GM23338 (cell line): Measurements from ENCODE around the gene TRAPPC2. TPM values are rescaled to one million over a fixed set of nuclear protein-coding genes. Genes with fewer than 3 reads are reported as not detected.

Experiments
- ATAC-seq: fragments of 200-7000 bp; cut with Tn5 transposase; 3 replicates; pipeline ENCODE4 v1.9.1; 2020
- DNase-seq: peaks from one replicate; pipeline ENCODE4 v3.0.0-alpha.2; 2015; ENCODE audit warnings: low spot score
- H2AFZ ChIP-seq: fragments of 200-600 bp; sonication (generic); 2 replicates; pipeline ENCODE4 v1.8.0; 2016; ENCODE audit warnings: antibody characterized with exemption, mild to moderate bottlenecking, moderate library complexity
- H3F3A ChIP-seq: fragments of 200-600 bp; sonication (generic); replicated peaks from 2 replicates; pipeline ENCODE4 v1.8.0; 2017; ENCODE audit warnings: antibody characterized with exemption, mixed run types, low read depth
- H3K27ac ChIP-seq: fragments of 200-600 bp; sonication (generic); 2 replicates; pipeline ENCODE4 v1.6.1; 2016; ENCODE audit warnings: low read depth
- H3K27me3 ChIP-seq: fragments of 200-600 bp; sonication (generic); 2 replicates; pipeline ENCODE4 v1.8.0; 2016; ENCODE audit warnings: mild to moderate bottlenecking, mixed run types, moderate library complexity; ENCODE audit not compliant: insufficient read depth
- H3K36me3 ChIP-seq: fragments of 200-600 bp; sonication (generic); 2 replicates; pipeline ENCODE4 v1.8.0; 2016; ENCODE audit warnings: mild to moderate bottlenecking; ENCODE audit not compliant: insufficient read depth
- H3K4me1 ChIP-seq: fragments of 200-600 bp; sonication (generic); 2 replicates; pipeline ENCODE4 v1.8.0; 2016; ENCODE audit warnings: mild to moderate bottlenecking, moderate library complexity; ENCODE audit not compliant: insufficient read depth
- H3K4me2 ChIP-seq: fragments of 200-600 bp; sonication (generic); 2 replicates; pipeline ENCODE4 v1.7.1; 2017; ENCODE audit warnings: mixed run types
- H3K4me3 ChIP-seq: fragments of 200-600 bp; sonication (generic); 2 replicates; pipeline ENCODE4 v1.6.1; 2016; ENCODE audit warnings: mixed run types
- H3K79me2 ChIP-seq: fragments of 200-600 bp; sonication (generic); replicated peaks from 2 replicates; pipeline ENCODE4 v1.8.0; 2017; ENCODE audit warnings: mild to moderate bottlenecking; ENCODE audit not compliant: insufficient read depth
- H3K9me2 ChIP-seq: fragments of 200-600 bp; sonication (generic); 2 replicates; pipeline ENCODE4 v1.8.0; 2017; ENCODE audit not compliant: insufficient read depth
- H4K20me1 ChIP-seq: fragments of 200-600 bp; sonication (generic); replicated peaks from 2 replicates; pipeline ENCODE4 v1.8.0; 2017; ENCODE audit warnings: mild to moderate bottlenecking; ENCODE audit not compliant: insufficient read depth
- H3K27ac Mint-ChIP-seq: 2 replicates; pipeline ENCODE4 v1.8.0; 2020; ENCODE audit warnings: inconsistent platforms, mild to moderate bottlenecking, moderate library complexity, mixed read lengths
- H3K27me3 Mint-ChIP-seq: 3 replicates; pipeline ENCODE4 v1.8.0; 2022; ENCODE audit warnings: low read depth, mild to moderate bottlenecking, moderate library complexity, mixed read lengths, inconsistent platforms; ENCODE audit not compliant: insufficient read depth, poor library complexity
- H3K36me3 Mint-ChIP-seq: 3 replicates; pipeline ENCODE4 v1.8.0; 2021; ENCODE audit warnings: low read depth, mild to moderate bottlenecking, inconsistent platforms, moderate library complexity, mixed read lengths
- H3K4me1 Mint-ChIP-seq: 3 replicates; pipeline ENCODE4 v1.8.0; 2020; ENCODE audit warnings: mild to moderate bottlenecking, inconsistent platforms, mixed read lengths
- H3K4me3 Mint-ChIP-seq: 3 replicates; pipeline ENCODE4 v1.8.0; 2021; ENCODE audit warnings: moderate library complexity, mild to moderate bottlenecking, inconsistent platforms, mixed read lengths
- H3K9me3 Mint-ChIP-seq: 3 replicates; pipeline ENCODE4 v1.8.0; 2020; ENCODE audit warnings: moderate library complexity, mild to moderate bottlenecking, inconsistent platforms, mixed read lengths
- EZH2phosphoT487 ChIP-seq: fragments of 200-600 bp; sonication (generic); IDR thresholded peaks from one replicate; pipeline ENCODE4 v1.8.1; 2018; ENCODE audit warnings: antibody characterized with exemption; ENCODE audit not compliant: unreplicated experiment
- NANOG ChIP-seq: IDR thresholded peaks from 2 replicates; pipeline ENCODE4 v1.6.1; 2016; ENCODE audit warnings: antibody characterized with exemption, borderline replicate concordance
- POLR2AphosphoS5 ChIP-seq: IDR thresholded peaks from 2 replicates; pipeline ENCODE4 v1.6.1; 2016; ENCODE audit warnings: antibody characterized with exemption, low read depth
- STAT1 ChIP-seq: IDR thresholded peaks from one replicate; pipeline ENCODE4 v1.6.1; 2016; ENCODE audit warnings: antibody characterized with exemption; ENCODE audit not compliant: unreplicated experiment
- ZNF114 ChIP-seq: fragments of 250-450 bp; sonication (Bioruptor Pico); IDR thresholded peaks from 2 replicates; pipeline ENCODE4 v1.5.0; 2020; ENCODE audit warnings: mild to moderate bottlenecking, moderate library complexity
- ZNF331 ChIP-seq: fragments of 250-450 bp; sonication (Bioruptor Pico); IDR thresholded peaks from 2 replicates; pipeline ENCODE4 v1.5.0; 2020; ENCODE audit warnings: low read depth, mild to moderate bottlenecking, moderate library complexity
- polyA plus RNA-seq: library from polyadenylated mRNA; unstranded; fragments of >200 nt; fragmentation: Nextera tagmentation; extraction: Ambion mirVana; gene quantifications from 2 replicates; pipeline ENCODE4 v1.2.1, GENCODE V29; 2016
- total RNA-seq: library from RNA; depleted of rRNA; stranded (reverse); fragments of >200 nt; shearing (Covaris generic); gene quantifications from 2 replicates; pipeline ENCODE4 v1.2.3, GENCODE V29; 2014
- TF ChIP-seq, protein P1 (sequence below), 2 experiments: fragments of 200-600 bp in 1 of 2; sonication (generic) in 1 of 2; conservative IDR thresholded peaks; 2 replicates each; pipeline versions ENCODE4 v1.5.1 to v1.6.1; 2016 to 2017; ENCODE audit warnings: antibody characterized with exemption in 2 of 2, low read depth in 2 of 2, mild to moderate bottlenecking in 2 of 2, moderate library complexity in 1 of 2
- TF ChIP-seq, protein P2 (sequence below): fragments of 250-450 bp; sonication (Bioruptor Pico); IDR thresholded peaks from 2 replicates; pipeline ENCODE4 v1.5.0; 2020; ENCODE audit warnings: mild to moderate bottlenecking, moderate library complexity
- TF ChIP-seq, protein P3 (sequence below): IDR thresholded peaks from 2 replicates; pipeline ENCODE4 v1.6.1; 2016; ENCODE audit warnings: antibody characterized with exemption

The TRAPPC2 gene
- total and polyA plus RNA-seq, 2 experiments from 2014 or later: 11.7 to 14.6 TPM

DNA sequence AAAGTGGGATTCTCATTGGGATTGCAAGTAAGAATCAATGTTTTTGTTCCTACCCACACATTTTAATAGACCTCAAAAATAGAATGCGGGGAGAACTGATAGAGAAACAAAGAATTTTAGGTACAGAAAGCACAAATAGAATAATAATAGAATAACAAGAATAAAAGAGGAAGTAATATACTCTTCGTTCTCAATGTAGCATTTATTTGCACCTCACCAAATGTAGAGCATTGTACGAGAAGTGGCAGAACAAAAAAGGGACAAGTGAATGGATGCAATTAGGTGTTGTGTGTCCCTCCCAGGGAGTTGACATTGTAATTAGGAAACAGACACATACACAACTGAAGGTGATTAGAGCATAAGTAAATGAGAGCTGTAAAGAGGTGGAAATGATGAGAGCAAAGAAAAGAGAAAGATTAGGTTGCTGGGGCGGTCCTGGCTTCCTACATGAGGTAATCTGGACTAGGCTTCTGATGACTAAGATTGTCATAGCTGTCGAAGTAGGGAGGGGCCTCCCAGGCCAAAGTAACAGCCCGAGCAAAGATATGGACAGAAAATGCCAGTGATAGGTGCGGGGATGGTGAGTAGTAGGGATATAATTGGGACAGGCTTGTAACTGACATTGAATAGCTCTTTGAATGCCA lies 35.1 kb downstream of the TRAPPC2 start:
- ATAC-seq (no peak), DNase-seq (no peak)
- no peaks in the 10 kb centered on the region; the same call in 2 of the 3 replicates for H3K36me3 Mint-ChIP-seq

More for the DNA sequence above, 35.1 kb downstream of the TRAPPC2 start:
- no peaks in the 10 kb centered on the region for H3K27me3 ChIP-seq
- no peak overlapping the region for H3K27ac ChIP-seq
- no peak overlapping the region for H2AFZ ChIP-seq
- TF ChIP-seq, protein P1, sequence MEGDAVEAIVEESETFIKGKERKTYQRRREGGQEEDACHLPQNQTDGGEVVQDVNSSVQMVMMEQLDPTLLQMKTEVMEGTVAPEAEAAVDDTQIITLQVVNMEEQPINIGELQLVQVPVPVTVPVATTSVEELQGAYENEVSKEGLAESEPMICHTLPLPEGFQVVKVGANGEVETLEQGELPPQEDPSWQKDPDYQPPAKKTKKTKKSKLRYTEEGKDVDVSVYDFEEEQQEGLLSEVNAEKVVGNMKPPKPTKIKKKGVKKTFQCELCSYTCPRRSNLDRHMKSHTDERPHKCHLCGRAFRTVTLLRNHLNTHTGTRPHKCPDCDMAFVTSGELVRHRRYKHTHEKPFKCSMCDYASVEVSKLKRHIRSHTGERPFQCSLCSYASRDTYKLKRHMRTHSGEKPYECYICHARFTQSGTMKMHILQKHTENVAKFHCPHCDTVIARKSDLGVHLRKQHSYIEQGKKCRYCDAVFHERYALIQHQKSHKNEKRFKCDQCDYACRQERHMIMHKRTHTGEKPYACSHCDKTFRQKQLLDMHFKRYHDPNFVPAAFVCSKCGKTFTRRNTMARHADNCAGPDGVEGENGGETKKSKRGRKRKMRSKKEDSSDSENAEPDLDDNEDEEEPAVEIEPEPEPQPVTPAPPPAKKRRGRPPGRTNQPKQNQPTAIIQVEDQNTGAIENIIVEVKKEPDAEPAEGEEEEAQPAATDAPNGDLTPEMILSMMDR (conservative IDR thresholded peaks at IDR 0.05; ENCODE audit: low read depth in 2 of 2): no peak
- no peak for TF ChIP-seq NANOG
- TF ChIP-seq STAT1: no peak
- TF ChIP-seq, protein P2, sequence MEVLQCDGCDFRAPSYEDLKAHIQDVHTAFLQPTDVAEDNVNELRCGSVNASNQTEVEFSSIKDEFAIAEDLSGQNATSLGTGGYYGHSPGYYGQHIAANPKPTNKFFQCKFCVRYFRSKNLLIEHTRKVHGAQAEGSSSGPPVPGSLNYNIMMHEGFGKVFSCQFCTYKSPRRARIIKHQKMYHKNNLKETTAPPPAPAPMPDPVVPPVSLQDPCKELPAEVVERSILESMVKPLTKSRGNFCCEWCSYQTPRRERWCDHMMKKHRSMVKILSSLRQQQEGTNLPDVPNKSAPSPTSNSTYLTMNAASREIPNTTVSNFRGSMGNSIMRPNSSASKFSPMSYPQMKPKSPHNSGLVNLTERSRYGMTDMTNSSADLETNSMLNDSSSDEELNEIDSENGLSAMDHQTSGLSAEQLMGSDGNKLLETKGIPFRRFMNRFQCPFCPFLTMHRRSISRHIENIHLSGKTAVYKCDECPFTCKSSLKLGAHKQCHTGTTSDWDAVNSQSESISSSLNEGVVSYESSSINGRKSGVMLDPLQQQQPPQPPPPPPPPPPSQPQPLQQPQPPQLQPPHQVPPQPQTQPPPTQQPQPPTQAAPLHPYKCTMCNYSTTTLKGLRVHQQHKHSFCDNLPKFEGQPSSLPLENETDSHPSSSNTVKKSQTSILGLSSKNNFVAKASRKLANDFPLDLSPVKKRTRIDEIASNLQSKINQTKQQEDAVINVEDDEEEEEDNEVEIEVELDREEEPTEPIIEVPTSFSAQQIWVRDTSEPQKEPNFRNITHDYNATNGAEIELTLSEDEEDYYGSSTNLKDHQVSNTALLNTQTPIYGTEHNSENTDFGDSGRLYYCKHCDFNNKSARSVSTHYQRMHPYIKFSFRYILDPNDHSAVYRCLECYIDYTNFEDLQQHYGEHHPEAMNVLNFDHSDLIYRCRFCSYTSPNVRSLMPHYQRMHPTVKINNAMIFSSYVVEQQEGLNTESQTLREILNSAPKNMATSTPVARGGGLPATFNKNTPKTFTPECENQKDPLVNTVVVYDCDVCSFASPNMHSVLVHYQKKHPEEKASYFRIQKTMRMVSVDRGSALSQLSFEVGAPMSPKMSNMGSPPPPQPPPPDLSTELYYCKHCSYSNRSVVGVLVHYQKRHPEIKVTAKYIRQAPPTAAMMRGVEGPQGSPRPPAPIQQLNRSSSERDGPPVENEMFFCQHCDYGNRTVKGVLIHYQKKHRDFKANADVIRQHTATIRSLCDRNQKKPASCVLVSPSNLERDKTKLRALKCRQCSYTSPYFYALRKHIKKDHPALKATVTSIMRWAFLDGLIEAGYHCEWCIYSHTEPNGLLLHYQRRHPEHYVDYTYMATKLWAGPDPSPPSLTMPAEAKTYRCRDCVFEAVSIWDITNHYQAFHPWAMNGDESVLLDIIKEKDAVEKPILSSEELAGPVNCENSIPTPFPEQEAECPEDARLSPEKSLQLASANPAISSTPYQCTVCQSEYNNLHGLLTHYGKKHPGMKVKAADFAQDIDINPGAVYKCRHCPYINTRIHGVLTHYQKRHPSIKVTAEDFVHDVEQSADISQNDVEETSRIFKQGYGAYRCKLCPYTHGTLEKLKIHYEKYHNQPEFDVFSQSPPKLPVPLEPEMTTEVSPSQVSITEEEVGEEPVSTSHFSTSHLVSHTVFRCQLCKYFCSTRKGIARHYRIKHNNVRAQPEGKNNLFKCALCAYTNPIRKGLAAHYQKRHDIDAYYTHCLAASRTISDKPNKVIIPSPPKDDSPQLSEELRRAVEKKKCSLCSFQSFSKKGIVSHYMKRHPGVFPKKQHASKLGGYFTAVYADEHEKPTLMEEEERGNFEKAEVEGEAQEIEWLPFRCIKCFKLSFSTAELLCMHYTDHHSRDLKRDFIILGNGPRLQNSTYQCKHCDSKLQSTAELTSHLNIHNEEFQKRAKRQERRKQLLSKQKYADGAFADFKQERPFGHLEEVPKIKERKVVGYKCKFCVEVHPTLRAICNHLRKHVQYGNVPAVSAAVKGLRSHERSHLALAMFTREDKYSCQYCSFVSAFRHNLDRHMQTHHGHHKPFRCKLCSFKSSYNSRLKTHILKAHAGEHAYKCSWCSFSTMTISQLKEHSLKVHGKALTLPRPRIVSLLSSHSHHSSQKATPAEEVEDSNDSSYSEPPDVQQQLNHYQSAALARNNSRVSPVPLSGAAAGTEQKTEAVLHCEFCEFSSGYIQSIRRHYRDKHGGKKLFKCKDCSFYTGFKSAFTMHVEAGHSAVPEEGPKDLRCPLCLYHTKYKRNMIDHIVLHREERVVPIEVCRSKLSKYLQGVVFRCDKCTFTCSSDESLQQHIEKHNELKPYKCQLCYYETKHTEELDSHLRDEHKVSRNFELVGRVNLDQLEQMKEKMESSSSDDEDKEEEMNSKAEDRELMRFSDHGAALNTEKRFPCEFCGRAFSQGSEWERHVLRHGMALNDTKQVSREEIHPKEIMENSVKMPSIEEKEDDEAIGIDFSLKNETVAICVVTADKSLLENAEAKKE (CRISPR knock-in tag): no peak
- TF ChIP-seq, protein P3, sequence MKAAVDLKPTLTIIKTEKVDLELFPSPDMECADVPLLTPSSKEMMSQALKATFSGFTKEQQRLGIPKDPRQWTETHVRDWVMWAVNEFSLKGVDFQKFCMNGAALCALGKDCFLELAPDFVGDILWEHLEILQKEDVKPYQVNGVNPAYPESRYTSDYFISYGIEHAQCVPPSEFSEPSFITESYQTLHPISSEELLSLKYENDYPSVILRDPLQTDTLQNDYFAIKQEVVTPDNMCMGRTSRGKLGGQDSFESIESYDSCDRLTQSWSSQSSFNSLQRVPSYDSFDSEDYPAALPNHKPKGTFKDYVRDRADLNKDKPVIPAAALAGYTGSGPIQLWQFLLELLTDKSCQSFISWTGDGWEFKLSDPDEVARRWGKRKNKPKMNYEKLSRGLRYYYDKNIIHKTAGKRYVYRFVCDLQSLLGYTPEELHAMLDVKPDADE: no peak
- TF ChIP-seq ZNF114: no peak
- TF ChIP-seq EZH2phosphoT487: no peak
- TF ChIP-seq ZNF331 (CRISPR knock-in tag): no peak
- TF ChIP-seq POLR2AphosphoS5: no peak
- peaks cover 47% of the 10 kb centered on the region for H3K4me1 Mint-ChIP-seq
- H4K20me1 ChIP-seq: peaks cover 15% of the 10 kb centered on the region; the same call in 1 of the 2 replicates
- H3K27ac Mint-ChIP-seq: no peak overlapping the region
- no peaks in the 10 kb centered on the region for H3K9me3 Mint-ChIP-seq
- peaks cover 3% of the 10 kb centered on the region for H3K27me3 Mint-ChIP-seq
- H3K79me2 ChIP-seq: peaks cover 94% of the 10 kb centered on the region
- no peaks in the 10 kb centered on the region for H3K9me2 ChIP-seq
- H3K4me1 ChIP-seq: peaks cover 7% of the 10 kb centered on the region
- H3K36me3 ChIP-seq: no peaks in the 10 kb centered on the region
- no peaks in the 10 kb centered on the region for H3F3A ChIP-seq
- H3K4me3 ChIP-seq: no peak overlapping the region
- H3K4me2 ChIP-seq: no peak overlapping the region
- H3K4me3 Mint-ChIP-seq: no peak overlapping the region
